OCI-LY7 (cell line): ENCODE results near the gene LPO. TPM values are rescaled to one million over a fixed set of nuclear protein-coding genes. Genes with fewer than 3 reads are reported as not detected.

Experiments
- Bru-seq: library from RNA; stranded (reverse); fragments of 400-500 nt; gene quantifications from one replicate; lab custom pipeline; 2021; lab: Mats Ljungman, UMichigan
- BruChase-seq, 2 experiments: library from RNA; stranded (reverse); fragments of 400-500 nt; gene quantifications; one replicate each; lab custom pipeline; 2021; lab: Mats Ljungman, UMichigan
- BruUV-seq: library from RNA; stranded (reverse); fragments of 400-500 nt; replicated peaks from 2 replicates; lab custom pipeline; 2021; lab: Mats Ljungman, UMichigan
- CTCF ChIA-PET: fragments of 300-600 bp; sonication (Branson Sonifier 250); formaldehyde crosslinking; loops from one replicate; lab custom pipeline; 2022; ENCODE audit warnings: antibody characterized with exemption; ENCODE audit not compliant: unreplicated experiment; lab: Charles Lee
- POLR2A ChIA-PET: fragments of 300-600 bp; sonication (Branson Sonifier 250); formaldehyde crosslinking; loops from one replicate; lab custom pipeline; 2022; ENCODE audit warnings: antibody characterized with exemption; lab: Charles Lee
- DNase-seq: peaks from one replicate; pipeline ENCODE4 v3.0.0-alpha.2; 2015; ENCODE audit warnings: low spot score
- H2AFZ ChIP-seq: fragments of 200-600 bp; sonication (generic), shearing (Covaris generic); 2 replicates; pipeline ENCODE4 v1.6.1; 2014; ENCODE audit warnings: mild to moderate bottlenecking, antibody characterized with exemption, low read length, moderate library complexity
- H3K27ac ChIP-seq: fragments of 200-600 bp; sonication (generic); 2 replicates; pipeline ENCODE4 v1.5.1; 2014; ENCODE audit warnings: mixed run types, low read depth, mild to moderate bottlenecking, moderate library complexity, low read length, inconsistent platforms; ENCODE audit not compliant: poor library complexity, severe bottlenecking
- H3K36me3 ChIP-seq: fragments of 200-600 bp; sonication (generic); 2 replicates; pipeline ENCODE4 v1.6.1; 2014; ENCODE audit warnings: mild to moderate bottlenecking, antibody characterized with exemption, low read length, moderate library complexity, mixed read lengths; ENCODE audit not compliant: insufficient read depth
- H3K4me1 ChIP-seq: fragments of 200-600 bp; sonication (generic); 2 replicates; pipeline ENCODE4 v1.5.1; 2014; ENCODE audit warnings: mild to moderate bottlenecking, low read length; ENCODE audit not compliant: insufficient read depth, poor library complexity, severe bottlenecking
- H3K4me2 ChIP-seq: fragments of 200-600 bp; sonication (generic); 2 replicates; pipeline ENCODE4 v1.6.1; 2014; ENCODE audit warnings: mild to moderate bottlenecking, low read length
- H3K4me3 ChIP-seq: fragments of 200-600 bp; sonication (generic); 2 replicates; pipeline ENCODE4 v1.5.1; 2014; ENCODE audit warnings: mild to moderate bottlenecking, low read depth, low read length; ENCODE audit not compliant: poor library complexity, severe bottlenecking
- H3K79me2 ChIP-seq: fragments of 200-600 bp; sonication (generic); 2 replicates; pipeline ENCODE4 v1.6.1; 2016; ENCODE audit warnings: low read depth, mild to moderate bottlenecking, low read length, moderate library complexity, mixed read lengths; ENCODE audit not compliant: insufficient read depth
- H3K9me2 ChIP-seq: fragments of 200-600 bp; sonication (generic); 2 replicates; pipeline ENCODE4 v1.6.1; 2016; ENCODE audit warnings: mild to moderate bottlenecking, low read length, mixed read lengths; ENCODE audit not compliant: insufficient read depth
- H3K9me3 ChIP-seq: fragments of 200-600 bp; sonication (generic); 2 replicates; pipeline ENCODE4 v1.6.1; 2014; ENCODE audit warnings: mild to moderate bottlenecking, mixed run types, low read length, mixed read lengths
- H4K20me1 ChIP-seq: fragments of 200-600 bp; sonication (generic); 2 replicates; pipeline ENCODE4 v1.6.1; 2014; ENCODE audit warnings: mild to moderate bottlenecking, antibody characterized with exemption, low read length, moderate library complexity, mixed read lengths; ENCODE audit not compliant: insufficient read depth
- CTCF ChIP-seq: fragments of 200-600 bp; sonication (generic); conservative IDR thresholded peaks from 2 replicates; pipeline ENCODE4 v1.5.1; 2014; ENCODE audit warnings: mild to moderate bottlenecking, antibody characterized with exemption, low read length, moderate library complexity, mixed read lengths
- EZH2phosphoT487 ChIP-seq: fragments of 200-600 bp; sonication (generic); IDR thresholded peaks from 2 replicates; pipeline ENCODE4 v1.6.1; 2018; ENCODE audit warnings: low read depth, borderline replicate concordance, mild to moderate bottlenecking, mixed run types, antibody characterized with exemption, low read length, moderate library complexity, mixed read lengths
- intact Hi-C: fragments of 100-400 bp; cut with micrococcal nuclease; formaldehyde crosslinking; loops from one replicate; pipeline ENCODE4 v1.10.0; 2022; ENCODE audit not compliant: unreplicated experiment
- long read RNA-seq: library from polyadenylated mRNA; stranded (forward); transcript quantifications from one replicate; pipeline ENCODE4 v2.0.0, GENCODE V29; 2022
- total RNA-seq, 2 experiments: library from RNA; depleted of rRNA in 1 of 2; stranded (reverse); fragments of >200 nt in 1 of 2; shearing (Covaris generic) in 1 of 2; gene quantifications; 2 replicates each; pipeline ENCODE4 v1.2.3, GENCODE V29; 2014 to 2022

LPO gene
- total RNA-seq (2014; rRNA removed; shearing (Covaris generic)) (not detected in 2 replicates), total RNA-seq (2022) (not detected in 2 replicates), Bru-seq, nascent RNA (percentile 10 among the genes with signal in this experiment), BruChase-seq, experiment 1, labeled RNA remaining after a 6-hour chase (percentile 6 among the genes with signal in this experiment), BruChase-seq, experiment 2, labeled RNA remaining after a 2-hour chase (not detected)
- long read RNA-seq = 0 reads

GRCh38 chr17:58238147-58238634 lies at the start of gene LPO:
LPO (plus strand) TSS chr17:58238584; CDS start chr17:58242980, 4,396 bp downstream.
- no peak within 1 kb of the TSS for H3K27ac ChIP-seq
- H3K4me3 ChIP-seq = no peak within 1 kb of the TSS
- BruUV-seq = no TSS peak
- TF ChIP-seq EZH2phosphoT487 (no peak), CTCF (no peak)
- H3K4me1 ChIP-seq = no peaks in the 10 kb centered on the region
- no peak for DNase-seq
- H3K9me2 ChIP-seq = no peaks in the 10 kb centered on the region
- H3K36me3 ChIP-seq = no peaks in the 10 kb centered on the region
- CTCF ChIA-PET = no interaction called here
- no peaks in the 10 kb centered on the region for H4K20me1 ChIP-seq
- H2AFZ ChIP-seq = no peak within 1 kb of the TSS
- intact Hi-C loops = no loop called here
- H3K9me3 ChIP-seq = no peaks in the 10 kb centered on the region
- no peak within 1 kb of the TSS for H3K4me2 ChIP-seq
- no peaks in the 10 kb centered on the region for H3K79me2 ChIP-seq
- POLR2A ChIA-PET = interaction anchor here (0.6 kb wide), 1 partner anchor 84 kb away, joined by 4 read pairs; no protein-coding TSS in a partner anchor

- H4K20me1 ChIP-seq = no peaks in the 10 kb centered on the region
- intact Hi-C loops = no loop called here
- no peaks in the 10 kb centered on the region for H3K79me2 ChIP-seq
- BruUV-seq = no TSS peak
- ChIA-PET POLR2A (no interaction called here), CTCF (no interaction called here)
- H3K36me3 ChIP-seq = no peaks in the 10 kb centered on the region
- H3K27ac ChIP-seq = no peak overlapping the region
- H3K4me1 ChIP-seq = peaks cover 16% of the 10 kb centered on the region
- H3K4me3 ChIP-seq = no peak overlapping the region
- TF ChIP-seq CTCF (no peak), EZH2phosphoT487 (no peak)
- no peaks in the 10 kb centered on the region for H3K9me3 ChIP-seq
- H3K4me2 ChIP-seq = no peak overlapping the region
- no peak overlapping the region for H2AFZ ChIP-seq
- no peak for DNase-seq
- H3K9me2 ChIP-seq = no peaks in the 10 kb centered on the region
Observed at GRCh38 chr17:58189436-58190146, 48.8 kb upstream of the LPO start.
